Activated CD8-positive, alpha-beta memory T cell treated with anti-CD3 and anti-CD28 coated beads, Interleukin-2, amount 50 U/mL, for 48 hours (primary cell): ENCODE measurements around the gene ZNF155.
"Not testable (repeated sequence)": the region's sequence is repeated elsewhere in the genome, so short reads cannot be mapped to it uniquely, and the experiment has no call there.

Experiments
- DNase-seq: peaks from one replicate; pipeline ENCODE4 v3.0.0-alpha.2; 2020

ZNF155 gene

GRCh38 chr19:43983912-43984686 is at the start of gene ZNF155:
TSS of gene ZNF155 (plus strand) at chr19:43984188. CDS start at chr19:43988544, 4,356 bp downstream.
- DNase-seq: peak; percentile 82

- DNase-seq: peak; percentile 91
Observed at GRCh38 chr19:43934985-43935708, 48.8 kb upstream of the ZNF155 start, which contains the start of gene ZNF45. TSS of gene ZNF45 (minus strand) at chr19:43935282. CDS start at chr19:43922185, 13,097 bp downstream.

GRCh38 chr19:43936188-43936587 is 47.8 kb upstream of the ZNF155 start:
- DNase-seq: no peak

GRCh38 chr19:43939557-43940260 is 44.3 kb upstream of the ZNF155 start:
- no peak for DNase-seq

GRCh38 chr19:43940719-43941118 is 43.3 kb upstream of the ZNF155 start:
- no peak for DNase-seq

GRCh38 chr19:43941209-43941608 is 42.8 kb upstream of the ZNF155 start:
- no peak for DNase-seq

- DNase-seq: not testable (repeated sequence)
Observed at GRCh38 chr19:43947412-43947811, 36.6 kb upstream of the ZNF155 start.

GRCh38 chr19:43949803-43950202 is 34.2 kb upstream of the ZNF155 start:
- DNase-seq: not testable (repeated sequence)

- peak; percentile 82 for DNase-seq
Observed at GRCh38 chr19:43950834-43951645, 32.9 kb upstream of the ZNF155 start, which contains the start of gene ZNF221. TSS of gene ZNF221 (plus strand) at chr19:43951228. CDS start at chr19:43962727, 11,499 bp downstream.

- DNase-seq: no peak
Observed at GRCh38 chr19:43956827-43957226, 27.2 kb upstream of the ZNF155 start.

- DNase-seq: no peak
Observed at GRCh38 chr19:43957891-43958290, 26.1 kb upstream of the ZNF155 start.

GRCh38 chr19:43960411-43960810 is 23.6 kb upstream of the ZNF155 start:
- no peak for DNase-seq

- no peak for DNase-seq
Observed at GRCh38 chr19:43966079-43966694, 17.8 kb upstream of the ZNF155 start.

- DNase-seq: no peak
Observed at GRCh38 chr19:43976732-43977131, 7.3 kb upstream of the ZNF155 start.

GRCh38 chr19:43983544-43983911 is 460 bp upstream of the ZNF155 start:
- no peak for DNase-seq

GRCh38 chr19:43984687-43985000 is 656 bp downstream of the ZNF155 start:
- DNase-seq: peak; percentile 55

GRCh38 chr19:43997631-43998290 is 13.8 kb downstream of the ZNF155 start:
- no peak for DNase-seq

GRCh38 chr19:44002212-44002565 is 18.2 kb downstream of the ZNF155 start:
- no peak for DNase-seq

GRCh38 chr19:44002566-44003460 is 18.8 kb downstream of the ZNF155 start, which contains the start of gene ZNF230:
TSS of gene ZNF230 (plus strand) at chr19:44002957. CDS start at chr19:44007079, 4,122 bp downstream.
- DNase-seq: peak; percentile 84

- no peak for DNase-seq
Observed at GRCh38 chr19:44003461-44004009, 19.5 kb downstream of the ZNF155 start.
